ENCODE data around the gene PLEKHM2.

PLEKHM2 gene

GRCh38 chr1:15722411-15722810 lies 38.3 kb downstream of the PLEKHM2 start:
- TF ChIP-seq, protein P1, sequence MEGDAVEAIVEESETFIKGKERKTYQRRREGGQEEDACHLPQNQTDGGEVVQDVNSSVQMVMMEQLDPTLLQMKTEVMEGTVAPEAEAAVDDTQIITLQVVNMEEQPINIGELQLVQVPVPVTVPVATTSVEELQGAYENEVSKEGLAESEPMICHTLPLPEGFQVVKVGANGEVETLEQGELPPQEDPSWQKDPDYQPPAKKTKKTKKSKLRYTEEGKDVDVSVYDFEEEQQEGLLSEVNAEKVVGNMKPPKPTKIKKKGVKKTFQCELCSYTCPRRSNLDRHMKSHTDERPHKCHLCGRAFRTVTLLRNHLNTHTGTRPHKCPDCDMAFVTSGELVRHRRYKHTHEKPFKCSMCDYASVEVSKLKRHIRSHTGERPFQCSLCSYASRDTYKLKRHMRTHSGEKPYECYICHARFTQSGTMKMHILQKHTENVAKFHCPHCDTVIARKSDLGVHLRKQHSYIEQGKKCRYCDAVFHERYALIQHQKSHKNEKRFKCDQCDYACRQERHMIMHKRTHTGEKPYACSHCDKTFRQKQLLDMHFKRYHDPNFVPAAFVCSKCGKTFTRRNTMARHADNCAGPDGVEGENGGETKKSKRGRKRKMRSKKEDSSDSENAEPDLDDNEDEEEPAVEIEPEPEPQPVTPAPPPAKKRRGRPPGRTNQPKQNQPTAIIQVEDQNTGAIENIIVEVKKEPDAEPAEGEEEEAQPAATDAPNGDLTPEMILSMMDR (IDR thresholded peaks at IDR 0.05; ENCODE audit: borderline replicate concordance, control extremely low read depth, extremely low read depth, insufficient read depth, missing control alignments) = no peak
- no peak for DNase-seq (ENCODE audit: low spot score)
- in situ Hi-C loops (cut with MboI; ENCODE audit: low sequenced_read_pairs, unreplicated experiment) = no loop called here

- no peak for DNase-seq (ENCODE audit: low spot score)
- TF ChIP-seq, protein P1 (IDR thresholded peaks at IDR 0.05; ENCODE audit: borderline replicate concordance, control extremely low read depth, extremely low read depth, insufficient read depth, missing control alignments) = no peak
- in situ Hi-C loops (cut with MboI; ENCODE audit: low sequenced_read_pairs, unreplicated experiment) = no loop called here
Observed at GRCh38 chr1:15722836-15723532, 38.9 kb downstream of the PLEKHM2 start.

DNA sequence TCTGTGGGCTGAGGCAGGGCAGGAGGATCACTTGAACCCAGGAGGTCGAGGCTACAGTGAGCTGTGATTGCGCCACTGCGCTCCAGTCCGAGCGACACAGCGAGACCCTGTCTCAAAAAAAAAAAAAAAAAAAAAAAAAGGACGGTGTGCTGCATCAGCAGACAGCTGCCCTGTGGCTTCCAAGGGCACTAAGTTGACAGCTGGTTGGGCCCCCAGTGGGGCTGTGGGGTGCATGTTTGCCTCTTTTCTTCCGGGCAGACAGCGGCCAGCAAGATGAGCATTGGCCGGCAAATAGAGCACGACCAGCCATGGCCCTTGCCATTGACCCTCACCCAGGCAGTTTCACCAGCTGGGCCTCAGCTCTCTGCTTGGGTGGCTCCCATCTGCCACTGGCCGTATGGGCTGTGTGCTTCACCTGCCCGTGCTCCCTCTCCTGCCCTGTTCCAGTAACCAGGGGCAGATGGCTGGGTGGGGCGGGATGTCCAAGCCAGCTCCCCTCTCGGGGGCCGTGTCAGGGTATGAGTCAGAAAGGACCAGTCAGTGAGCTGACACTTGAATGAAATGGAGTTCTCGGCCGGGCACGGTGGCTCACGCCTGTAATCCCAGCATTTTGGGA lies 39.6 kb downstream of the PLEKHM2 start:
- no peak for DNase-seq (ENCODE audit: low spot score)
- in situ Hi-C loops (cut with MboI; ENCODE audit: low sequenced_read_pairs, unreplicated experiment) = no loop called here
- TF ChIP-seq, protein P1 (IDR thresholded peaks at IDR 0.05; ENCODE audit: borderline replicate concordance, control extremely low read depth, extremely low read depth, insufficient read depth, missing control alignments) = no peak

DNA sequence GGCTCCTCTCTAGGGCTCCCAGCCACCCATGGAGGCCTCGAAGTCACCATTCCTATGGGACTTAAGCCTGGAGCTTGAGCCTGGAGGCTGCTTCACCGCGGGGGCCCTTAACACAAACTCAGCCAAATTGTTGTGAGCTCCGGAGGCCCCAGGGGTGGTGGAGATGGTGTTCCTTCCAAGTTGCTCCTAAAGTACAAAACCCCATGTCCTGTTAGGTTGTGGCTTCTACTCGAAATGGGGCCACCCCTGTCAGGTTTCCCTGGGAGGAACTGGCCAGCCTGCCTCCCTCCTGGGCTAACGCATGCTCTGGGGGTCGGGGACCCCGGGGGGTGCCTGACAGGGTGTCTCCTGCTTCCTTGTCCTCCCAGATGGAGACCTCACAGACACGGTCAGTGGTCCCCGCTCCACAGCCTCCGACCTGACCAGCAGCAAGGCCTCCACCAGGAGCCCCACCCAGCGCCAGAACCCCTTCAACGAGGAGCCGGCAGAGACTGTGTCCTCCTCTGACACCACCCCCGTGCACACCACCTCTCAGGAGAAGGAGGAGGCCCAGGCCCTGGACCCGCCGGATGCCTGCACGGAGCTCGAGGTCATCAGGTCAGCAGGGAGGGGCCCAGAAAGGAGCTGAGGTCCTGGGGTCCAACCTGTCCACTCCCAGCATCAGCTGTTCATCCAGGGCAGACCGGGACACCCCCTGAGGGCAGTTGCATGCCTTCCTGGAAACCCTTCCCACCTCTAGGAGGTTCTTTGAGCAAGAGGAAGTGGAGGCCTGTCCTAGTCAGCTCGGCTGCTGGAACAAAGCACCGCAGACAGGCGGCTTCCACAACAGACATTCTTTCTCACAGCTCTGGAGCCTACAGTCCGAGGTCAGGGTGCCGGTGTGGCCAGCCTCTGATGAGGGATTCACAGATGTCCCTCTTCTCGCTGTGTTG lies 41.1 kb downstream of the PLEKHM2 start:
- in situ Hi-C loops (cut with MboI; ENCODE audit: low sequenced_read_pairs, unreplicated experiment) = loop anchor here (25.0 kb wide), 1 partner anchor 388 kb away; no protein-coding TSS in a partner anchor

DNA sequence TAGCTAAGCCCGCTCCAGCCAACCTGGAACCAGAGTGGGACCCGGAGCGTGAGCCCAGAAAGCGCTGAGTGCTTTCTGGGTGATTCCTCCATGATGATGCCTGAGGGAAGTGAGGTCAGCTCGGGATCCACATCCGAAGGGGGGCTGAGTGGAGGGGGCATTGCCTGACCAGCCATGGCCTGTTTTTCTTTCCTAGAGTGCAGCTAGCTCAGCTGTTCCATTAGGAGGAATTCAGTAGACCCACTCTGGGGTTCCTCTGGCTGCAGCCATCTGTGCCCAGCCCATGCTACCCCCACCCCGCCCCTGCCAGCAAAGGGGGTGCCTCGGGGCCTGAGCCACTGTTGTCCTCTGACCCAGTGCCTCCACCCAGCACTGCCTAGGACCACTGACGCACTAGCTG lies 42.4 kb downstream of the PLEKHM2 start:
- DNase-seq (ENCODE audit: low spot score) = no peak
- TF ChIP-seq, protein P1 (IDR thresholded peaks at IDR 0.05; ENCODE audit: borderline replicate concordance, control extremely low read depth, extremely low read depth, insufficient read depth, missing control alignments) = no peak
- in situ Hi-C loops (cut with MboI; ENCODE audit: low sequenced_read_pairs, unreplicated experiment) = loop anchor here (25.0 kb wide), 1 partner anchor 389 kb away; no protein-coding TSS in a partner anchor

More for the DNA sequence above, 41.1 kb downstream of the PLEKHM2 start:
- DNase-seq (ENCODE audit: low spot score) = no peak
- TF ChIP-seq, protein P1 (IDR thresholded peaks at IDR 0.05; ENCODE audit: borderline replicate concordance, control extremely low read depth, extremely low read depth, insufficient read depth, missing control alignments) = no peak

DNA sequence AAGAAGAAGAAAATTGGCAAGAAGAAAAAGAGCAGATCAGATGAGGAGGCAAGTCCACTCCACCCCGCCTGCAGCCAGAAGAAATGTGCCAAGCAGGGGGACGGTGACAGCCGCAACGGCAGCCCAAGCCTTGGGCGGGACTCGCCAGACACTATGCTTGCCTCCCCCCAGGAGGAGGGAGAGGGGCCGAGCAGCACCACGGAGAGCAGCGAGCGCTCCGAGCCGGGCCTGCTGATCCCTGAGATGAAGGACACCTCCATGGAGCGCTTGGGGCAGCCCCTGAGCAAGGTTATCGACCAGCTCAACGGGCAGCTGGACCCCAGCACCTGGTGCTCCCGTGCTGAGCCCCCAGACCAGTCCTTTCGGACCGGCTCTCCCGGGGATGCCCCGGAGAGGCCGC lies 42.9 kb downstream of the PLEKHM2 start:
- in situ Hi-C loops (cut with MboI; ENCODE audit: low sequenced_read_pairs, unreplicated experiment) = loop anchor here (25.0 kb wide), 1 partner anchor 390 kb away; no protein-coding TSS in a partner anchor
- TF ChIP-seq, protein P1 (IDR thresholded peaks at IDR 0.05; ENCODE audit: borderline replicate concordance, control extremely low read depth, extremely low read depth, insufficient read depth, missing control alignments) = no peak
- DNase-seq (ENCODE audit: low spot score) = no peak
